Tibial nerve (tissue), 4 donors: ENCODE measurements around the gene LCORL.

Experiments used
- EP300 ChIP-seq, 2 donors: sonication (generic); formaldehyde crosslinking; IDR thresholded peaks; one replicate each; pipeline ENCODE4 v1.6.1; 2017; ENCODE audit warnings: antibody characterized with exemption in 2 of 2, mild to moderate bottlenecking in 1 of 2
- POLR2A ChIP-seq, 2 donors: fragments of 450-650 bp; IDR thresholded peaks; one replicate each; pipeline ENCODE4 v1.6.1; 2017; ENCODE audit warnings: antibody characterized with exemption in 2 of 2, mild to moderate bottlenecking in 2 of 2, moderate library complexity in 2 of 2
- TF ChIP-seq, protein P1 (sequence below), 5 experiments: fragments of 200-600 bp in 3 of 5; fragments of 450-650 bp in 2 of 5; sonication (generic) in 3 of 5; IDR thresholded peaks; one replicate each; pipeline ENCODE4 v1.5.1; 2016 to 2019; ENCODE audit warnings: antibody characterized with exemption in 5 of 5, mild to moderate bottlenecking in 3 of 5, moderate library complexity in 2 of 5

DNA sequence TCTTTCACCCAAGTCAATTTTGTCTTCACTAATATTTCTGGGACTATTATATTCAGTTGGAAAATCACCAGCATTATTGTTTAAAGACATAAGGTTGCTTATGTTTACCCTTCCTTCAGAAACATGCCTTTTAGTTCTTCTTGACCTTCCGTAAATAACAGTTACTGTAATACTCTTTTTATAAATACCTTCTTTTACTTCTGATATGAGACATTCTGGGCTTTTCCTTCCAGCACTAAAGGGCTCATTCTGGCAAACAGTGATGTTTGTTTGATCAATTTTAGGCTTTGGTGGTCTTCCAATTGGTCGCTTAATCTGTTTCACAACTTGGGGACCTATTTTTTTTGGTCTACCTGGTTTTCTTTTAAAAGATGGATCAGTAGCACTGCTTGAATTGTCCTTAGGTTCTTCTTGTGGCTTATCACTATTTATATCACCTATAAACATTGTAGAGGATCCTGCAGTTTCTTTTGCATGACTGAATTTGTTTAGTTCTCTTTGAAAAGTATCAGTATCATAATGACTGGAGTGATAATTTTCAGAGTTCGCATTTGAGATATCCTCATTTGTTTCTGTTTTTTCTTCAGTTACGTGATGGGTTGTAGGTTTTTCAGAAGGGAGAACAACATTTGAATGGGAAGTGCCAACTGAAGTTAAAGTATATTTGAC is 146.0 kb downstream of the LCORL start:
- TF ChIP-seq POLR2A (IDR thresholded peaks at IDR 0.05) = no peak
- TF ChIP-seq, protein P1, sequence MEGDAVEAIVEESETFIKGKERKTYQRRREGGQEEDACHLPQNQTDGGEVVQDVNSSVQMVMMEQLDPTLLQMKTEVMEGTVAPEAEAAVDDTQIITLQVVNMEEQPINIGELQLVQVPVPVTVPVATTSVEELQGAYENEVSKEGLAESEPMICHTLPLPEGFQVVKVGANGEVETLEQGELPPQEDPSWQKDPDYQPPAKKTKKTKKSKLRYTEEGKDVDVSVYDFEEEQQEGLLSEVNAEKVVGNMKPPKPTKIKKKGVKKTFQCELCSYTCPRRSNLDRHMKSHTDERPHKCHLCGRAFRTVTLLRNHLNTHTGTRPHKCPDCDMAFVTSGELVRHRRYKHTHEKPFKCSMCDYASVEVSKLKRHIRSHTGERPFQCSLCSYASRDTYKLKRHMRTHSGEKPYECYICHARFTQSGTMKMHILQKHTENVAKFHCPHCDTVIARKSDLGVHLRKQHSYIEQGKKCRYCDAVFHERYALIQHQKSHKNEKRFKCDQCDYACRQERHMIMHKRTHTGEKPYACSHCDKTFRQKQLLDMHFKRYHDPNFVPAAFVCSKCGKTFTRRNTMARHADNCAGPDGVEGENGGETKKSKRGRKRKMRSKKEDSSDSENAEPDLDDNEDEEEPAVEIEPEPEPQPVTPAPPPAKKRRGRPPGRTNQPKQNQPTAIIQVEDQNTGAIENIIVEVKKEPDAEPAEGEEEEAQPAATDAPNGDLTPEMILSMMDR (IDR thresholded peaks at IDR 0.05) = no peak
- TF ChIP-seq EP300 (IDR thresholded peaks at IDR 0.05) = no peak
